ENCODE results near the gene NCEH1.

NCEH1 gene

DNA sequence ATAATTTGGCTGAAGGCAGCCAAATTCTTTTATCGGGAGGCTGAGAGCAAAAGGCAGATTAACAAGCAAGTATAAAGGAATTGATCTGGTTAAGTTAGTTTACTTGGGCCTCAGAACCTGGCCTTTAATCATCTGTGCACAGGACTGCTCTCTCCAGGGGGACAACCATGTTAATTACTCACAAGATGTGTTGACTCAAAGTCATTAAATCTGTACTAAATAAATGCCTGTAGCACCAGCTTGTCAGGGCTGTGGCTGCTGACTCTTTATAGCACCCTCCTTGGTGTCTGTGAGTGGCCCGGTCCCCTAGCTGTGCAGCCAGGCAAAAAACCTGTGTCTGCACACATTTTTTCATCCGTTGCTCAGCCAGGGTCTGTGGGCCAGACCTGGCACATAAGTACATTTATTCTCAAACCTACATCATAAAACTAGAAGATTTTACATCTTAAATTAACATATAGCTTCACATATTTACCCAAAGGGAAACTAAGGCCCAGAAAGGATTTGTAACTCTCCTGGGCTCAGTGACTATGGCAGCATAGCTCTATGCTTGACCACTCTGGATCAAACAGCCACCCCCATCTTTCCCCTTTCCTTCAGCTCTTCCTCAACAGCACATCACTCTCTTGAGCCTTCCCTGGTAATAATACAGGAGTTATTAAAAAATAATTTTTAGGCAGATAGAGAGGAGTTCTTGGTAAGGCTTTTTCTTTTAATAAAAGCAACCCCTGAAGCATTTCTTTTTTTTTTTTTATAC, 51.4 kb downstream of the NCEH1 start:
- H3K4me3 ChIP-seq (ENCODE audit: low read length) = no peak overlapping the region
- H3F3A ChIP-seq (ENCODE audit: control insufficient read depth, insufficient read depth) = no peaks in the 10 kb centered on the region
- H3K36me3 ChIP-seq (ENCODE audit: control insufficient read depth, low read length) = no peaks in the 10 kb centered on the region
- TF ChIP-seq EZH2phosphoT487 (IDR thresholded peaks at IDR 0.05; ENCODE audit: borderline replicate concordance, low read length) = no peak
- TF ChIP-seq, protein P1, sequence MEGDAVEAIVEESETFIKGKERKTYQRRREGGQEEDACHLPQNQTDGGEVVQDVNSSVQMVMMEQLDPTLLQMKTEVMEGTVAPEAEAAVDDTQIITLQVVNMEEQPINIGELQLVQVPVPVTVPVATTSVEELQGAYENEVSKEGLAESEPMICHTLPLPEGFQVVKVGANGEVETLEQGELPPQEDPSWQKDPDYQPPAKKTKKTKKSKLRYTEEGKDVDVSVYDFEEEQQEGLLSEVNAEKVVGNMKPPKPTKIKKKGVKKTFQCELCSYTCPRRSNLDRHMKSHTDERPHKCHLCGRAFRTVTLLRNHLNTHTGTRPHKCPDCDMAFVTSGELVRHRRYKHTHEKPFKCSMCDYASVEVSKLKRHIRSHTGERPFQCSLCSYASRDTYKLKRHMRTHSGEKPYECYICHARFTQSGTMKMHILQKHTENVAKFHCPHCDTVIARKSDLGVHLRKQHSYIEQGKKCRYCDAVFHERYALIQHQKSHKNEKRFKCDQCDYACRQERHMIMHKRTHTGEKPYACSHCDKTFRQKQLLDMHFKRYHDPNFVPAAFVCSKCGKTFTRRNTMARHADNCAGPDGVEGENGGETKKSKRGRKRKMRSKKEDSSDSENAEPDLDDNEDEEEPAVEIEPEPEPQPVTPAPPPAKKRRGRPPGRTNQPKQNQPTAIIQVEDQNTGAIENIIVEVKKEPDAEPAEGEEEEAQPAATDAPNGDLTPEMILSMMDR (IDR thresholded peaks at IDR 0.05; ENCODE audit: low read depth, low read length, poor library complexity, severe bottlenecking) = no peak
- H3K27me3 ChIP-seq (ENCODE audit: control insufficient read depth, low read length) = no peaks in the 10 kb centered on the region
- H3K27ac ChIP-seq (ENCODE audit: low read depth, low read length) = no peak overlapping the region
- H3K9me2 ChIP-seq (replicated peaks; ENCODE audit: control insufficient read depth, low read length) = no peaks in the 10 kb centered on the region
- no peaks in the 10 kb centered on the region for H3K9me3 ChIP-seq (ENCODE audit: control insufficient read depth, insufficient read depth, low read length)
- H3K4me1 ChIP-seq (ENCODE audit: control insufficient read depth, low read length) = no peaks in the 10 kb centered on the region
- H4K20me1 ChIP-seq (ENCODE audit: control insufficient read depth, insufficient read depth, low read depth, low read length) = no peaks in the 10 kb centered on the region
- no peak overlapping the region for H3K4me2 ChIP-seq (ENCODE audit: low read length)
- no peaks in the 10 kb centered on the region for H3K79me2 ChIP-seq (ENCODE audit: control insufficient read depth, low read length)

DNA sequence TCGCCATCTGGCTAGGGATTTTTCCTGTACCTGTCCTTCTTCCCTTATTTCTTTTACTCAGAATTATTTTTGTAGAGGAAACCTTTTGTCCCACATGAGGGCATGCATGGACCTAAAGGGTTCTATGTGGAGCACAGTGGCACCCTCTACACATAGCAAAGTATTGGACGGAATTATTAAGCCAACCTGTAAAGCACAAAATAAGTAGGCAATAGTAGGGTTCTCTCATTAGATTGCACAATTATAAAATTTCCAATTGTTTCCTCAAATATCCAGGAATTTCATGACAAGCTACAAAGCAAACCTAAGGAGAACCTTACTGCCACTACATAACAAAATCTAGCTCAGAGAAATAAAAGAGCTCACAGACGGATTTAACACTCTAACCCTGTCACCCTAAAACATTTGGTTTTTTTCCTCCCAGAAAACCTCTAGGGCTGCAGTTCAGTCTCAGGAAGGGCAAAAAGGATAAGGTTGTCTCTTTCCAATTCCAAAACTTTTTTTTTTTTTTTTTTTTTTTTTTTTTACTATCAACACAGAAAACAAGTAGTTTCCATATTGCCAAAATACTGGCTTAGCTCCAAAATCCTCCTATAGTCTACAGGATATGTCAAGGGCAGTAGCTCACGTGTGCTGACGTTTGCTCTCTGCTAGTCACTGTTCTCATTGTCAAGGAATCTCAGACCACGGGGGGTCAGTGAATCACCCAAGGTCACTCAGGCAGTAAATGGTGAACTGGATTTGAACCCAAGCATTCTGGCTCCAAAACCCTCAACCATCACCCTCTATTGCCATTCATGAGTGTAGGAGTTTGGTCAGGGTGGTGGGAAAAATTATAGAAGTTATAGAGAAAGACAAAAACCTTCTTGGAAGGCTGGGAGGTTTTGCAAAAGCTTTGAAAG, 52.3 kb downstream of the NCEH1 start:
- Histone ChIP-seq H3K36me3 (ENCODE audit: control insufficient read depth, low read length) (no peaks in the 10 kb centered on the region), H4K20me1 (ENCODE audit: control insufficient read depth, insufficient read depth, low read depth, low read length) (no peaks in the 10 kb centered on the region), H3K9me2 (replicated peaks; ENCODE audit: control insufficient read depth, low read length) (no peaks in the 10 kb centered on the region), H3K9me3 (ENCODE audit: control insufficient read depth, insufficient read depth, low read length) (no peaks in the 10 kb centered on the region), H3K4me2 (ENCODE audit: low read length) (no peak overlapping the region), H3F3A (ENCODE audit: control insufficient read depth, insufficient read depth) (no peaks in the 10 kb centered on the region), H3K4me3 (ENCODE audit: low read length) (no peak overlapping the region), H3K27ac (ENCODE audit: low read depth, low read length) (no peak overlapping the region), H3K4me1 (ENCODE audit: control insufficient read depth, low read length) (no peaks in the 10 kb centered on the region), H3K79me2 (ENCODE audit: control insufficient read depth, low read length) (no peaks in the 10 kb centered on the region), H3K27me3 (ENCODE audit: control insufficient read depth, low read length) (no peaks in the 10 kb centered on the region)
- no peak for TF ChIP-seq EZH2phosphoT487 (IDR thresholded peaks at IDR 0.05; ENCODE audit: borderline replicate concordance, low read length)
- TF ChIP-seq, protein P1 (IDR thresholded peaks at IDR 0.05; ENCODE audit: low read depth, low read length, poor library complexity, severe bottlenecking) = no peak

DNA sequence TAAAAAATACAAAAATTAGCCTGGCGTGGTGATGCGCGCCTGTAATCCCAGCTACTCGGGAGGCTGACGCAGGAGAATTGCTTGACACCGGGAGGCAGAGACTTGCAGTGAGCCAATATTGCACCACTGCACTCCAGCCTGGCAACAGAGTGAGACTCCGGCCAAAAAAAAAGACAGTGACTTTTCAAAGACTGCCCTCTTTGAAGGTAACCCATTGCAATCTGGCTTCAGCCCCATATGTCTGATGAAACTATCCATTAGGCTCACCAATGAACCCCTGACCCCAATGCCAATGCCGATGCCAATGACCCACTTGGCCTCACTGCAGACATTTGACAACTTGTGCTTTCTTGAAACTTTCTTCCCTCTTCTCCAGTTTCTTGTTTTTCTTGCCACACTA, 54.3 kb downstream of the NCEH1 start:
- TF ChIP-seq EZH2phosphoT487 (IDR thresholded peaks at IDR 0.05; ENCODE audit: borderline replicate concordance, low read length) = no peak
- TF ChIP-seq, protein P1 (IDR thresholded peaks at IDR 0.05; ENCODE audit: low read depth, low read length, poor library complexity, severe bottlenecking) = no peak
- no peaks in the 10 kb centered on the region for H3K4me1 ChIP-seq (ENCODE audit: control insufficient read depth, low read length)

More for the DNA sequence above, 54.3 kb downstream of the NCEH1 start:
- no peak overlapping the region for H3K4me2 ChIP-seq (ENCODE audit: low read length)
- no peaks in the 10 kb centered on the region for H3K9me3 ChIP-seq (ENCODE audit: control insufficient read depth, insufficient read depth, low read length)
- H3K36me3 ChIP-seq (ENCODE audit: control insufficient read depth, low read length) = no peaks in the 10 kb centered on the region
- no peaks in the 10 kb centered on the region for H3F3A ChIP-seq (ENCODE audit: control insufficient read depth, insufficient read depth)
- no peaks in the 10 kb centered on the region for H3K27me3 ChIP-seq (ENCODE audit: control insufficient read depth, low read length)
- H3K79me2 ChIP-seq (ENCODE audit: control insufficient read depth, low read length) = no peaks in the 10 kb centered on the region
- H3K4me3 ChIP-seq (ENCODE audit: low read length) = no peak overlapping the region
- H3K27ac ChIP-seq (ENCODE audit: low read depth, low read length) = no peak overlapping the region
- H3K9me2 ChIP-seq (replicated peaks; ENCODE audit: control insufficient read depth, low read length) = no peaks in the 10 kb centered on the region
- H4K20me1 ChIP-seq (ENCODE audit: control insufficient read depth, insufficient read depth, low read depth, low read length) = no peaks in the 10 kb centered on the region

Measured in DOHH2 (cell line).